ENCODE data around the gene BRCA1.
"Not testable (repeated sequence)": the region's sequence is repeated elsewhere in the genome, so short reads cannot be mapped to it uniquely, and the experiment has no call there.

BRCA1 gene

DNA sequence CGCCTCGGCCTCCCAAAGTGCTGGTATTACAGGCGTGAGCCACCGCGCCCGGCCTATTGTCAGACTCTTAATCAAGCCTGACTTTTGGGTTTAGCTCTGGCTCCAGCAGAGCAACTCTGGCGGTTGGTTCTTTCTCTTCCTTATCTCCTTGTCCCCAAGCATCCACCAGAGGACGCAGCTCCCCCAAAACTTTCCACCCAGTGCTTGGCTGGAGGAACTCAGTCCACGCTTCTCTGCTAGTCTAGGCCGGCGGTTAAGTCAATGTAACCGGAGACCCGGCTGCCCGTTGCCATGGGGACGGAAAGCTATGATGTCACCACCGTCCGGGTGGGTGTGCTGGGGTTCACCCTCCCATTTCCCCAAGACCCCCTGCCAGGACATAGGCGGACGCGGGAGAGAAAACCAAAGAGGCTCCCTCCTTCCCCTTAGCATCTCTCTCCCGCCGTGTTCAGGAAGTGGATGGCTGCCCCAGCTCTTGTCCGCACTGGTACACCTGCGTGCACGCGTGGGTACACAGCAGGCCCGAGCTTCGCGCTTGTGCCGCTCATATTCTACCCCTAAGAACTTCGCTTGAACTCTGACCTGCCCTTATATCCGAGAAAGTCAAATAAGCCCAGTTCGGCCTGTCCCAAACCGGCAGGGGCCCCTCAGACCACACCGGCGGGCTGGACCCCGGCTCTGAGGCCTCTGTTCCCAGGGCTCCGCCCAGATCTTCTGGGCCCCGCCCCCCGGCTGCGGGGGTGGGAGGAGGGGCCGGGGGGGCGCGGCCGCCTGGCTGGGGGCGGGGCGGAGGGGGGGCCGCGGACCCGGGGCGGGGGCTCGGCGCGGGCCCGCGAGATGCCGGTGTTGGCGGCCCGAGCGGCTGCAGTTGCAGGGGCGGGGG is 100.5 kb downstream of the BRCA1 start, which contains the start of gene RND2:
Gene RND2 (plus strand): TSS at position 825 of the 883 bp plus-strand sequence. CDS start 117 bp downstream, outside the sequence.
- DNase-seq: peak; percentile 98

DNA sequence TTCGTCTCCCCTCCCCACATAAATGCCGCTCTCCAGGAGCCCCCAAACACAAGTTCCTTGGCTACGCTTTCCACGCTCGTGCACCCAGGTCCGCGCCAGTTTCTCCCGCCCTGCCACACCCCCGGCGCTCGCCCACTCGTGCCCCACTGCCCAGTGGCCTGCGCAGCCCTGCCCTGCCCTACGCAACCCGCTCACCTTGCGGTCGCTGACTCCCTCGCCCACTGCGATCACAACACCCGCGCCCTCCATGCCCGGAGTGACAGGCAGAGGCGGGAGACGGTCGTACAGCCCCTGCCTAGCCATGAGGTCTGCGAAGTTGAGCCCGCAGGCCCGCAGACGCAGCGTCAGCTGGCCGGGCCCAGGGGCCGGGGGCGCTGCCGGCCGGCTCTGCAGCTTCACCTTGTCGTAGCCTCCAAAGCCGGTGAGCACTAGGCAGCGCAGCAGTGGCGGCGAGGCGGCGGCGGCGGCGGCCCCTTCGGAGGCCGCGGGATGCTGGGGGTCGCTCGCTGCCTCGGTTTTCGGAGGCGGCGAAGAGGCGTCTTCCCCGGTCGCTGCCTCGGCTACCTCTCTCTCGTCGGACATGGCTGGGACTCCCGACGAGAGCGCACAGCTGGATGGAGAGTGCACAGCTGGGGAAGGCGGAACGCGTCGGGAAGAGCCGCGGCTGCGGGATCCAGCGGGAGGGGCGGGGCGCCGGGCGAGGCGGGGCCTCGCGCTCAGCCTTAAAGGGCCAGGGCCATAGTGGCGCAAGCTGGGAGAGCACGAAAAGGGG is 103.2 kb downstream of the BRCA1 start, which contains the start of gene VAT1:
Gene VAT1 (minus strand): TSS at position 645 of the 772 bp plus-strand sequence. CDS start 63 bp downstream, at position 582.
- peak; percentile 93 for DNase-seq

DNA sequence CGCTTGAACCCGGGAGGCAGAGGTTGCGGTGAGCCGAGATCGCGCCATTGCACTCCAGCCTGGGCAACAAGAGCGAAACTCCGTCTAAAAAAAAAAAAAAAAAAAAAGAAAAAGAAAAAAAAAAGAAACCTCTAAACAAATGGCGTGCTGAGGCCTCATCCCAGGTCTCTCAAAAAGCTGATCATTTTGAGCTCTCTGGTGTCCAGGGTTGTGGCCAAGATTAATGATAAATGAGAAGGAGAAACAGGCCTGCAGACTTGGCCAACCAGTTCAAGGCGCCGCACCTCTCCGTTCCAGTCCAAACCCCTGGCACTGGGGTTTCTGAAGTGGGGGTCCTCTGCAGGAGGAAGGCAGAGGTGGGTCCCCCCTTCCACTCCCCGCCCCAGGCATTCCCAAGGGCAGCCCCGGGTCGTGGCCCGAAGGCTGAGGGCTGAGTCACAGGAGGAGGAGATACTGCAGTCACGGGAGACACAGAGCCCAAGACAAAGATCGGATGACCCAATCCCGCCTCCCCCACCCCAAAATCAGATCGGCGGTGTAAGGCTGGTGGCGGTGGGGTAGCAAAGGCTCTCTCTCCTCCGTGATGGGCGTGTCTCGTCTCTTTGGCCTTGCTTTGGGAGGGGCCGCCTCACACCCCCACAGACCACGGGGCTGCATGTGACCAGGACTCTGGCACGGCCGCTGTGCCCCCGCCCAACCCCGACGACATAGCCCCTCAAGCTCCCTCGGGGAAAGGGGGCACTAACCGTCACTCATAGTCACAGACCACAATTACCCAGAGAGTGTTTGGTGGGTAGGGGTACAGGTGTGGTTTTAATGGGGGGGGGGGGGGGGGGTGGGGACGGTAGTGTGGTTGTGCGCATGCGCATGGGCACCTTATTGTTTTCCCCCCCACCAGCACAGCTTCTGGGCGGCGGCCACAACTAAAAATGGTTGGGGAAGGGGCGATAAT is 104.1 kb downstream of the BRCA1 start:
- DNase-seq: peak; percentile 74

DNA sequence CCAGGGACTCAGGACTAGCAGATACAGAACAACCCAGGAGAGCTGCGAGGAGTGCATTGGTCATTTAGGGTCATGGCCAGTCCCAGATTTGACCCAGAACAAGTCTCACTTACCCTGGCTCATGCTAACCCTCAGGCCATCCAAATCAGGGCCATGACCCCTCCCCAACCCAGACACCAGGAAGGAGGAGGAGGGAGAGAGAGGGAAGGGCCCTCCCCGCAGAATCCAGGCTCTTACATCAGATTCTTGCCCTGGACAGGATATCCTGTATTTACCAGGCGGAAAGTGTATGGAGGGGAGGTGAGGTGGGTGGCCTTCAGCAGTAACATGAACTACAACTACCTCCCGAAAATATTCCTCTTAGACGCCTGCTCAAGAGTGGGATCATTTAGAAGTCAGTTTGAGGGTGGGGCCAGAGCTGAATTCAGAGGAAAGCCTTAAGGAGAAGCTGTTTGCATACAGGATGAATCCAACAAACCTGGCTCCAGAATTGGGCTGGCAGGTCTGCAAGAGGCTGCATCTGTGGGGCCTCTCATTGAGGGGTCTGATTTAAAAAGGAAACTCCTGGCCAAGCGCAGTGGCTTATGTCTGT is 105.0 kb downstream of the BRCA1 start:
- no peak for DNase-seq

DNA sequence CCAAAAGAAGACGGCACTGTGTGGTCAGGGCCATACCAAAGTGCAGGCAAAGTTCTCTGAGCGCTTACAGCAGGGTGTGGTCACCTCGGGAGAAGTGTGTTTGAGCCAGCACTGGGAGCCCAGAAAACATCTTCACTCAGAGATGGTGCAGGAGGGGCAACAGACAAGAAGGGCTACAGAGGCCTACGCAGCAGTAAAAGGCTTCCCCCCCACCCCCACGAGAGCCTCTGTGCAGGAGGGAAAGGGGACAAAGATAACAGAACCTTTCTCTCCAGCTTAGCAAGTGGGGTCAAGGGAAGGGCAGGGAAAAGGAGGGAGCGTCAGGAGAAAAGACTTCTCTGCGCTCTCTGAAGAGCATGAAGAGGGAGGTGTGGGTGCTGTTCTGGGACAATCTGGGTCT is 105.7 kb downstream of the BRCA1 start:
- DNase-seq: no peak

DNA sequence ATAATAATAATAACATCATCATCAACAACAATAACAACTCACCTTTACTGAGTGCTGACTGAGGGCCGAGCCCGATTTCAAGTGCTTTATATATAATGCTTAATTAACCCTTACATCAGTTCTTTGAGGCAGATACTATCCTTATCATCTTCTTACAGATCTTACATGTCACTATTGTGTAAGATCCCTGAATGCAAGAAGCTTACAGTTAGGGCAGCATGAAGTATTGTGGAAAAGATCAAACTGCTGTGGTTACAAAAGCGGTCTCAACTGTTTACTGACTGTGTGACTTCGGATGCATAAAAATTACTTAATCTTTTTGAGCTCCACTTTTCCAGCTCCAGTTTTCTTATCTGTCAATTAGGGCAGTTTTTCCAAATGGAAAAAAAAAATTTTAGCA is 106.2 kb downstream of the BRCA1 start:
- DNase-seq: no peak

DNA sequence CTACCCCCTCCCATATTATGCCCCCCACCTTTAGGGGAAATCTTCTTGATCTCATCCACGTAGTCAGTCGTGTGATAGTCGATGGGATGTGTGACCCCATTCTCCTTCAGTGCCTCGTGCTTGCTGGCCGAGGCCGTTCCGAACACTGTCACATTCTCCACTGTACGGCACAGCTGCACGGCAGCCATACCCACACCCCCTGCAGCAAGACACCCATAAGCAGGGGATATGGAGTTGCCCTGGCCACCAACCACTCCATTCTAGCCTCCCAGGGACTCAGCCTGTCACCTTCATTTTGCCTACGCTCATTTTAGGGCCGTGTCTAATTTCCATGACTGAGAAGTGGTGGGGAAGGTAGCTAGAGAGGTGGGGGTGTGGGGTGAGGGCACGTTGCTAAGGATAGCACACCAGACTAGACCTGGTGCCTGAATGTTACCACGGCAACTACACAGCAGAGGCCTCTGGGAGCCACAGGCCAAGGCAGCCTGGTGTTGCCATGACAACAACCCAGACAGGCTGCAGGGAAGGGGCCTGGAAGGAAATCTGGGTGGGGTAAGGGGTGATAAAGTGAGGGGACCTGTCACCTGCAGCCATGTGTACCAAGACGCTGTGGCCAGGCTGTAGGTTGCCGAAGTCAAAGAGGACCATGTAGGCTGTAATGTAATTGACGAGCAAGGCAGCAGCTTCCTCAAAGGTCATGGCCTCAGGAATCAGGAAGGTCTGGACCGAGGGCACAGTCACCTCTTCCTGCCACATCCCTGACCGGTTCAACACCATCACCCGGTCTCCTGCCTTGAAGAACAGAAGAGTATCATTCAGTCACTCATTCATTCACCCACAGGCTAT is 106.9 kb downstream of the BRCA1 start:
- DNase-seq: peak; percentile 84

DNA sequence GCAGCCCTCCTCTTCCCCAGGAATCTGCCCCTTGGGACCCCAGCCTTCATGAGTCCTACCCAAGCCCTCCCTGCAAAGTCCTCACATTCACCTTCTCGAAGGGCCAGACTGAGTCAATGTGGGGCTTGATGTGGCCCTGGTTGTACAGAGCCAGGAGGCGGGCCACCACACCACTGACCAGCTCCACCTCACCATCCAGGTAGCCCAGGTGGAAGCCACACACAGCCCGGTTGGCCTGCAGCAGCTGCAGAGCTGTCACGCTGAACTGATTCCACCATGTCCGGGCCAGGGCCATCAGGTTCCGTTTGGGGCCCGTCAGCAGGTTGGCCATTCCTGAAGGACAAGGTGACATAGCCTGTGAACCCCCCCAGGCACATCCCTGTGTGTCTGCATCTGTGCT is 108.9 kb downstream of the BRCA1 start:
- no peak for DNase-seq

DNA sequence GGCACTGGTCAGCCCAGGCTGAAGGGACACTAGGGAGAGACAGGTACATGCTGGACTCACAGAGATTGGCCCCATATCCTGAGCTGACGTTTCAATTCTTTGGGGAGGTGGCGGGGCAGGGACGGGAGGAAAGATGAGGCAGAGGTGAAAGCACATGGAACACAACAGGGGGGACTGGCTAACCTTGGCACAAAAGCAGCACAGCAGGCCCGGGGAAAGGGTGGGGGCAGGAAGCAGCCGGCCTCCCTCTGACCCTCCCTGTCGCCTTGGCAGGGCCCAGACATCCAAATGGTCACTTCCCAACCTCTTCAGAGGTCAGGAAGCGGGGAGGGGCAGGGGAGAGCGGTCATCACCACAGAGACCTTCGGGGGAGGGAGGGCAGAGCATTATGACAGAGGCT is 109.6 kb downstream of the BRCA1 start:
- no peak for DNase-seq

DNA sequence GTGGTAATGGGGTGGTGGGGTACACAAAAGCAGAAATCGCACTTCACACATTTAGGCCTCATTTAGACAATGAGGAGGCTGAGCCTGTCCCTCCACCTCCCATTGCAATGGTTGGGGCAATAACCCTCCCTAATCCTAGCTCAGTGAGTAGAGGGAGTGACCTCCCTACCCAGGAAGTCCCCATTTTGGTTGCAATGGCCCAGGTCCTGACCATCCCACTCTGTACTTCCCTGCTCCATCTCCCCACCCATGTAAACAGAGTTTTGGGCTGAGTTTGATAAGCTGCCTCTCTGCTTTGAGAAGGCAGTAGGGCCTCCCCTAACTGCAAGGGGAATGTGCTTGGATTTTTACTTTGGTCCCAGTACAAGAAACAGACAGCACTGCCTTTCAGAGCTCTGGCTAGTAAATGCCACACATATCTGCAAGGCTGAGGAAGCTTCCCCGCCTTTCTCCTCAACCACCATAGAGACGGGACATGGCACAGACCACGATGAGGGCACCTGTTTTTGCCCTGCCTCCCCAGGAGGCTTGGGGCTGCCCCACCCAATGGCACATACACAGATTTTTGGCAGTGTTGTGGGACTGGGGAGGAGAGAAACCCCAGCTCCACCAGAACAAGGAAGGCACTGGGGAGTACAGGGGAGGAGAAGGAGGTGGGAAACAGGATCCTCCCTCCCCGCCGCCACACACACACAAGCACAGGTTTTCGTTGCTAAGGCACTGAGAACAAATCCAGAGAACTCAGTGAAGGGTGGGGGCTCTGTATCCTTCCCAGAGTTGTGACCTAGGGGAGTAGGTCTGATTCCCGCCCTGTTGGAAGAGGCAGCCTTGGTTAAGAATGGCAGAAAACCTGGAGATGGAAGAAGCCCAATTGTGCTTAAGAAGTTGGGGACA is 110.3 kb downstream of the BRCA1 start:
- DNase-seq: no peak

DNA sequence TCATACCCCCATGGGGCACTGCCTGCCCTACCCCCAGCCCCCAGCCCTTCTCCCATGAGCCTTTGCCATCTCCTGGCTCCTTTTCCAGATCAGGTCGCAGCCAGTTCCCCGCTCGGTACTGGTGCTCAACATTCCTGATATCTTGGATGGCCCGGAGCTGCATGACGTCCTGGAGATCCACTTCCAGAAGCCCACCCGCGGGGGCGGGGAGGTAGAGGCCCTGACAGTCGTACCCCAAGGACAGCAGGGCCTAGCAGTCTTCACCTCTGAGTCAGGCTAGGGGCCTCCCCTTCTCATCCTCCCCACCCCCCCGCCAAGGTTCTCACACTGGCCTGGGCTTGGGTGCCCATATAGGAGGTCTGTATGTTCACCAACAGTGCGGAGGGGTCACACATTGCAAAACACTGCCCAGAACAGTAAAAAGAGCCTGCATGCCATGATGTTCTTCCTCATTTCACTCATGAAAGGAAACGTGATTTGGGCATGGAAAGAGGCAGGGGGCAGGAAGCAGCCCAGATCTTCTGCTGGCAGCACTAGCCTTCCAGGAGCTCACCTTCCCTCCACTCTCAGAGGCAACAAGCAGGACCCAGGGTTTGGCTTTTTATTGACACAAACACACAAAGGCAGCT is 111.0 kb downstream of the BRCA1 start:
- no peak for DNase-seq

DNA sequence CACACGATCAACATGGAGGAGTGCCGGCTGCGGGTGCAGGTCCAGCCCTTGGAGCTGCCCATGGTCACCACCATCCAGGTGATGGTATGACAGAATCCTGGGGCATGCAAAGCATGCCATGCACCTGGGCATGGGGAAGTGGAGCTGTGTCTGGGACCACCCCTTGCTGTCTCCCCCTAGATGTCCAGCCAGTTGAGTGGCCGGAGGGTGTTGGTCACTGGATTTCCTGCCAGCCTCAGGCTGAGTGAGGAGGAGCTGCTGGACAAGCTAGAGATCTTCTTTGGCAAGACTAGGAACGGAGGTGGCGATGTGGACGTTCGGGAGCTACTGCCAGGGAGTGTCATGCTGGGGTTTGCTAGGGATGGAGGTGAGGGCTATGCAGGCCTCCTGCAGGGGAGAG is 111.9 kb downstream of the BRCA1 start:
- DNase-seq: no peak

DNA sequence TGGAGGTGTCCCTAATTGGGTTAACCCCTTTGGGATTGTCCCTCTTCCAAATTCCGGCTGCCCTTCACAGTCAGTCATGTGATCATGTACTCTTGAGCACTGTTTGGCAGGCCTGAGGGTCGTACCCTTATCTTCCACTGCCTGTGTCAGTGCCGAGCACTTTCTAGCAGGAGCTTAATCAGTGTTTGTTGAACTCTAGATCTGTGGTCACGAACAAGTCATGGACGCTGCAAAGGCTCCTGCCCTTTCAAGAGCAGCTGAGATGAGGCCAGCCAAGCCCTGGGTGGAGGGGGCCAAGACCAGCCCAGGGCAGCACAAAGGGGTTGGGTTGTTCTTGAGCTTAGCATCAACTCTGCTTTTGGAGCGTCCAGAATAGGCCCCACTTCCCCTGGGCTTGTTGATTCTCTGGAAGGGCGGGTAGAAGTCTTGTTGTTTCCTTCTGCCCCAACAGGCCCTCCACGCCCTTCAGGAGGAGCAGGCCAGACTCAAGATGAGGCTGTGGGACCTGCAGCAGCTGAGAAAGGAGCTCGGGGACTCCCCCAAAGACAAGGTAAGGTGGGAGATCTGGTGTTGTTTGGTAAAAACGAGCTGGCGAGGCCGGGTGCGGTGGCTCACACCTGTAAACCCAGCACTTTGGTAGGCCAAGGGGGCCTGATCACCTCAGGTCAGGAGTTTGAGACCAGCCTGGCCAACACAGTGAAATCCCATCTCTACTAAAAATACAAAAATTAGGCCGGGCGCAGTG is 113.3 kb downstream of the BRCA1 start:
- no peak for DNase-seq

DNA sequence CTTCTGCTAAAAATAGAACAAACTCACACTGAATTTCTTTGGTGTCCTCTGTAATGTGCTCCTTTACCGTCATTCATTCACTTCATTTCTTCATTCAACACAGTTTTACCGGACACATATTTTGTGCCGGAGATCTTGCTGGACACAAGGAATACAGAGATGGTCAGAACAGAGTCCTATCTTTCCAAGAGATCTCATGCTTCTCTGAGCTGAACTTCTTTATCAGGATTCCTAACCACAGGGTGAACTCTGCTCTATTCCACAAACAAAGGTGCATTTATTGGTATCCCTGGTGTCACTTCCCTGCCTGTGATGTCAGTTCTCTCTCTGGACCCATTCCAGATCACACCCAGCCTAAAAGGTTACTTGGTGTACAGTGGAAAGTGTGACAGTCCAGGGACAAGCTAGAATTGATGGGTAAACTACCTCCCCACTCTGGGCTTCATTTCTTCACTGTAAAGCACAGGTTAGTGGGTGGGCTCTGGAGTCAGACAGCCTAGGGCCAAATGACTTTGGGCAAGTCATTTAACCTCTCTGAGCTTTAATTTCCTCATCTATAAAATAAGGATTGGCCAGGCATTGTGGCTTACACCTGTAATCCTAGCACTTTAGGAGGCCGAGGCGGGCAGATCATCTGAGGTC is 114.4 kb downstream of the BRCA1 start:
- DNase-seq: no peak

DNA sequence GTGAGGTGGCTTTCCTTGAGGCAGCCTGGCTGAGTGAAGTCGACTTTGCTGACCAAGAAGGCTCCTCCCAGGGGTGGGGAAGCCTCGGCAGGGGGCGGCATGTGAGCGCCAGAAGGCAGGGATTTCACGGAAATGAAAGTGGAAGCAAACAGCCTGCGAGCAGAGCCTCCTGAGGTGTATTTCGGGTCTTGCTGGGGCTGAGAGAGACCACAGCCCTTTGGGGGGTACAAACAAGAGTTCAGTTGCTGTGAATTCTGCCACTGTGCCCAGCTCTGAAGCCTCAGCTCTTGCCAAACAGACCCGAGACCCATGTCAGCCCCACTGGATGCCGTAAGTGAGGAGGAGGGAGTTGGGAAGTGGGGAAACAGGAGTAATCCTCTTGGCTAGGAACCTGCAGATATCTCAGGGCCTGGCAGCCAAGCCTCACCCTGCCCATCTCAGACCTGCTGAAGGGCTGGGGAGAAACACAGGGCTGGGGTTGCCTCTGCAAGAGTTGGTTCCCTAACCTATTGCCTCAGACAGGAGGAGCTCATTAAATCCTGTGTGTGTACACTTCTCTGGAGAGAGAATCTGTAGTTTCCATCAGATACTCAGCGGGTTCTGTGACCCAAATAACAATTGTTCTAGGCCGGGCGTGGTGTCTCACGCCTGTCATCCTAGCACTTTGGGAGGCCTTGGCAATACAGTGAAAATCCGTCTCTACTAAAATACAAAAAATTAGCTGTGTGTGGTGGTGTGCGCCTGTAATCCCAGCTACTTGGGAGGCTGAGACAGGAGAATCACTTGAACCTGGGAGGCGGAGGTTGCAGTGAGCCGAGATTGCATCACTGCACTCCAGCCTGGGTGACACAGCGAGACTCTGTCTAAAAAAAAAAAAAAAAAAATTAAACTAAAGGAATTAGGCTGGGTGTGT is 118.3 kb downstream of the BRCA1 start, which contains the start of gene IFI35:
Gene IFI35 (plus strand): TSS at position 146 of the 913 bp plus-strand sequence. CDS start 164 bp downstream, at position 310.
- DNase-seq: peak; percentile 71

DNA sequence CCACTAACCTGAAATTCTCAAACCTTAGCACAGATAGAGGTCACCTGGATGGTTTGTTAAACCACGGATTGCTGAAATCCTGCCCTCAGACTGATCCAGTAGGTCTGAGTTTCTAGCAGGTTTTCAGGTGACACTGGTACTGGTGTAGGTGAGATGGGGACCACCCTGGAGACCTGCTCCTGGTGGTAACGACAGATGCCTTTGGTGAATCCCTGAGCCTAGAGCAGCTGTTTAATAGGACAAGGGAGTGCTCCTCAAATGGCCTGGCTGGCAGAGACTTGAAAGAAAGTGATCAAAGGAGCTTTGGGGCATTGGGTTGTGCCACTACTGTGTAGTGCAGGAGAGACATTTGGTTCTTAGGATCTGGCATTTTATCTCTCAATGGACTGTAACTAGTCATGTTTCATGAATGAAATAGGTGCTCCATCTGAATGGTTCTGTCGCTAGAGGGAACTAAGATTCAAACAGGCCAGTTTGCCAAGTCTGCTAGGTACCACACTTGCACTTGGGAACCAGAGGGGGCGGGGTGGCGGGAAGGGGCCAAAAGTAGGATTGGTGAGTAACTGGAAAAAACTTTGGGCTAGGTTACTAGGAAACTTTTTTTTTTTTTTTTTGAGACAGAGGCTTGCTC is 121.5 kb downstream of the BRCA1 start:
- no peak for DNase-seq

DNA sequence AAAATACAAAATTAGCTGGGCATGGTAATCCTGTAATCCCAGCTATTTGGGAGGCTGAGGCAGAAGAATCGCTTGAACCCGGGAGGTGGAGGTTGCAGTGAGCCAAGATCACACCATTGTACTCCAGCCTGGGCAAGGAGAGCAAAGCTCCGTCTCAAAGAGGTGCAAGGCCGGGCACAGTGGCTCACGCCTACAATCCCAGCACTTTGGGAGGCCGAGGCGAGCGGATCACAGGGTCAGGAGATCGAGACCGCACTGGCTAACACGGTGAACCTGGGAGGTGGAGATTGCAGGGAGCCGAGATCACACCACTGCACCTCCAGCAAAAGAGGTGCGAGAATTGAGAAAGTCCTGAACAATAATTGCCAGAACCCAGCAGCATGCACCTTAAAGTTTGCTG is 124.3 kb downstream of the BRCA1 start:
- DNase-seq: not testable (repeated sequence)

All from eye (tissue), 1 donor.